HepG2 (cell line): ENCODE results near the gene MCM3AP.

Experiments
- MAFK ChIP-seq, 2 experiments: IDR thresholded peaks in 1 of 2; conservative IDR thresholded peaks in 1 of 2; 2 replicates each; pipeline ENCODE4 v1.6.1; 2011; ENCODE audit warnings: improper control_type of control experiment in 2 of 2, low read length in 2 of 2
- NBN ChIP-seq: fragments of 450-650 bp; conservative IDR thresholded peaks from 2 replicates; pipeline ENCODE4 v1.6.1; 2017
- RELA ChIP-seq: sonication (generic); formaldehyde crosslinking; IDR thresholded peaks from 2 replicates; pipeline ENCODE4 v1.4.0; 2020; ENCODE audit warnings: missing genetic modification reagents
- ZNF441 ChIP-seq: sonication (generic); formaldehyde crosslinking; IDR thresholded peaks from 2 replicates; pipeline ENCODE4 v1.7.0; 2021; ENCODE audit warnings: missing genetic modification reagents, borderline replicate concordance
- TF ChIP-seq, protein P1 (sequence below): sonication (generic); formaldehyde crosslinking; IDR thresholded peaks from 2 replicates; pipeline ENCODE4 v1.5.0; 2020; ENCODE audit warnings: mild to moderate bottlenecking, missing genetic modification reagents

DNA sequence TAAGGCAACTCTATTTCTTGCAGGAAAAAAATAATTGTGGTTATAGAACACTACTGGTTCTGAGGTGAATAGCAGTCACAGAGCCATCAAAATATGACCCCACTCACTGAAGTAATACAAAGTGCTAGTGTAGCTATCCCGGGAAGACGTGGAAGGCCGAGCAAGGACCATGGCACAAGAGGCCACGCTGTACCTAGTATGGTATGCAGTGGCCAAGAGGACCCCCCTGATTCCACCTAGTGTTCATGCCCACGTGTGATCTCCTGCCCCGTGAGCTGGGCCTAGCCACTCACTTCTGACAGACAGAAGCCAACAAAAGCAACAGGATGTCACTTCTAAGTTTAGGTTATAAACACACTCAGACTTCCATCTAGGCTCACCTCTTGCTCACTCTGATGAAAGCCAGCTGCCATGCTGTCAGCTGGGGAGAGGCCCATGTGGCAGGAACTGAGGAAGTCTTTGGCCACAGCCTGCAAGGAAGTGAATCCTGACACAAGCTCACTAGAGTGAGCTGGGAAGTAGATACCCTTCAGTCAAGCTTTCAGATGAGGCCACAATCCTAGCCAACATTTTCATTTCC is 35.2 kb downstream of the MCM3AP start:
- no peak for TF ChIP-seq MAFK (conservative IDR thresholded peaks at IDR 0.05 in 1 of 2, IDR thresholded peaks at IDR 0.05 in 1 of 2; ENCODE audit: low read length in 2 of 2)
- TF ChIP-seq NBN = no peak
- TF ChIP-seq, protein P1, sequence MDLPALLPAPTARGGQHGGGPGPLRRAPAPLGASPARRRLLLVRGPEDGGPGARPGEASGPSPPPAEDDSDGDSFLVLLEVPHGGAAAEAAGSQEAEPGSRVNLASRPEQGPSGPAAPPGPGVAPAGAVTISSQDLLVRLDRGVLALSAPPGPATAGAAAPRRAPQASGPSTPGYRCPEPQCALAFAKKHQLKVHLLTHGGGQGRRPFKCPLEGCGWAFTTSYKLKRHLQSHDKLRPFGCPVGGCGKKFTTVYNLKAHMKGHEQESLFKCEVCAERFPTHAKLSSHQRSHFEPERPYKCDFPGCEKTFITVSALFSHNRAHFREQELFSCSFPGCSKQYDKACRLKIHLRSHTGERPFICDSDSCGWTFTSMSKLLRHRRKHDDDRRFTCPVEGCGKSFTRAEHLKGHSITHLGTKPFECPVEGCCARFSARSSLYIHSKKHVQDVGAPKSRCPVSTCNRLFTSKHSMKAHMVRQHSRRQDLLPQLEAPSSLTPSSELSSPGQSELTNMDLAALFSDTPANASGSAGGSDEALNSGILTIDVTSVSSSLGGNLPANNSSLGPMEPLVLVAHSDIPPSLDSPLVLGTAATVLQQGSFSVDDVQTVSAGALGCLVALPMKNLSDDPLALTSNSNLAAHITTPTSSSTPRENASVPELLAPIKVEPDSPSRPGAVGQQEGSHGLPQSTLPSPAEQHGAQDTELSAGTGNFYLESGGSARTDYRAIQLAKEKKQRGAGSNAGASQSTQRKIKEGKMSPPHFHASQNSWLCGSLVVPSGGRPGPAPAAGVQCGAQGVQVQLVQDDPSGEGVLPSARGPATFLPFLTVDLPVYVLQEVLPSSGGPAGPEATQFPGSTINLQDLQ (CRISPR knock-in tag) = no peak
- no peak for TF ChIP-seq ZNF441
- no peak for TF ChIP-seq RELA (CRISPR knock-in tag)
